ENCODE measurements around the gene GPX2.
A peak's percentile ranks its signal among the peaks of the same experiment; 100 is the strongest.

Gene GPX2

GRCh38 chr14:64939817-64940190, 2.7 kb downstream of the GPX2 start:
- DNase-seq (ENCODE audit: low read depth in 2 of 2): no peak

DNA sequence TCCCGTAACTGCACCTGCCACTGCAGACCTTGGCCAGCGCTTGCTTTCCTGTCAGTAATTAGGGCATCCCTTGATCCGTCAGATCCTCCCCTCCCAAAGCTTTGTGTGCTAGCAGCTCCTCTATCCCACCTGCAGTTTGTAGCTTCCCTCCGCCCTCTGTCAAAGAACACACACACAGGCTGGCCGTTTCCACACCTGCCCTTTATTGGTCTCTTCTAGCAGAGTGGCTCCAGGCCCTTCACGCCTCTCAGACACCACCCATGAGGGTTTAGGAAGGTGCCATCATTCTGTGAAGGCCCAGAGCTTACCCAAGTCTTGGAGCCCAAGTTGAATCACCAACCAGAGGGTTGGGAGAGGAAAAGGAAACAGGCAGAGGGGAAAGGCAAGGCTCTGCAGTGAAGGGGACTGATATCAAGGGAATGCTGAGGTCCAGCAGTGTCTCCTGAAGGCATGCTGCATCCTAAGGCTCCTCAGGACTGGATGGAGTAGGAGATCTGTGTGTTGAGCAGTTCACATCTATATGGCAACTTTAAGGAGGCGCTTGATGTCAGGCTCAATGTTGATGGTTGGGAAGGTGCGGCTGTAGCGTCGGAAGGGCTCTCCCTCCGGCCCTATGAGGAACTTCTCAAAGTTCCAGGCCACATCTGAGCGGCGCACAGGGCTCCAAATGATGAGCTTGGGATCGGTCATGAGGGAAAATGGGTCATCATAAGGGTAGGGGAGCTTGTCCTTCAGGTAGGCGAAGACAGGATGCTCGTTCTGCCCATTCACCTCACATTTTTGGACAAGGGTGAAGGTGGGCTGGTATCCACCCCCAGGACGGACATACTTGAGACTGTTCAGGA, 3.4 kb downstream of the GPX2 start:
- no peak for DNase-seq (ENCODE audit: low read depth in 2 of 2)

- DNase-seq (ENCODE audit: low read depth in 2 of 2): no peak
Measured at GRCh38 chr14:64937821-64938193, 4.7 kb downstream of the GPX2 start.

DNA sequence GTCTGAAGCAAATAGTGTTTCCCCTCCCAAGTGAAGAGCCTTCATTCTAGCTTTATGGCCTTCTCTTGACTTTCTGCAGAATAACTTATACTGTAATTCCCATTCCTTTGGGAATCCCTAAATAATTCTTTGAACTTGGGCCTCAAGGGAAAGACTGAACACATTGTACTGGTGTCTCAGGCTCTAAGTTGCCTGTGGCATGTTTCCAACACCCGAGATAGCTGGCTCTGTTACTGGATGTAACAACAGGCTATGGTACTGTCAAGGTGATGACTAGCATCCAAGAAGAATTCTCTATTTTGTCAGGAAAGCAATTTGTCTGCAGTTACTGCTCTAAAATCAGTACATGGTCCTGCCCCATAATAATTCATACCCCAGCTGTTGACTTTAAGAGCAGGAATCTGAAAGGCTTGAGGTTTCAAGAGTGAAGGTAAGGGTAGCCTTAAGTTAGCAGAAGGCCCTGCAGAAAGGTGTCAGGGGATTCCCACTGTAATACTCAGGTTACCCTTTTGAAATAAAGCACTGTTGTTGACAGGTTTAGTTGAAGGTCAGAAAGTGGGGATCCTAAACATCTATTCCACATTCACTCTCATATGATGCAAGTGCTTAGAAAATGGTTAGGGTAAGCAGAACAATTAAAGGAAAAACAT, 5.2 kb downstream of the GPX2 start:
- DNase-seq (ENCODE audit: low read depth in 2 of 2): no peak

- DNase-seq (ENCODE audit: low read depth in 2 of 2): no peak
Measured at GRCh38 chr14:64935508-64935907, 7.0 kb downstream of the GPX2 start.

- no peak for DNase-seq (ENCODE audit: low read depth in 2 of 2)
Measured at GRCh38 chr14:64934338-64934929, 8.1 kb downstream of the GPX2 start.

DNA sequence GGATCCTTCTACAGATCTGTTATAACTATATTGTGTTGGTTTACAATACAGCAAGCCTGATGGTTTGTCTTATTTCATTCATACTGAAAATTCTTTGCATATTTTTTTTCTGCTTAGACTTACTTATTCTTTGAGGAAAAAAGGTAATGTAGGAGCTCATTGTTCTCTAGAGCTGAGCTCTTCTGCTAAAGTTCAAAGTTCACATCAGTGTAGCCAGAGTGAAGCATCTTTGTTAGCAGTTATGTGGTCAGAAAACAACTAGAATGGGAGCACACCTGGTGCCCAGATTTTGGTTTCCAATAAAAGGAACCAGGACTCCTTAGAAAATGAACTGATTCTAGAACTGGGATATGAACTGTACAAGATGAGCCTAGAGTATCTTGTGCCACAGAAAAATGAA, 10.3 kb downstream of the GPX2 start:
- no peak for DNase-seq (ENCODE audit: low read depth in 2 of 2)

DNA sequence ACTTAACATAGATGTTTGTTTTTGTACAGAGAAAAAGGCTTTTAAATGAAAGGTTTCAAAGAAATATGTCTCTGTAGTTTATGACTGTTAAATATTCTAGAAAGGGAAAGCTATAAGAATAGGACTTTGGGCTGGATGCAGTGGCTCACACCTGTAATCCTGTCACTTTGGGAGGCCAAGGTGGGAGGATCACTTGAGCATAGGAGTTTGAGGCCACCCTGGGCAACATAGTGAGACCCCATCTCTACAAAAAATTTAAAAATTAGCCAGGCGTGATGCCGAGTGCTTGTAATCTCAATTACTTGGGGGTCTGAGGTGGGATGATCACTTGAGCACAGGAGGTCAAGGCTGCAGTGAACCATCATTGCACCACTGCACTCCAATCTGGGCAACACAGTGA, 11.4 kb downstream of the GPX2 start:
- DNase-seq (ENCODE audit: low read depth in 2 of 2): no peak

DNA sequence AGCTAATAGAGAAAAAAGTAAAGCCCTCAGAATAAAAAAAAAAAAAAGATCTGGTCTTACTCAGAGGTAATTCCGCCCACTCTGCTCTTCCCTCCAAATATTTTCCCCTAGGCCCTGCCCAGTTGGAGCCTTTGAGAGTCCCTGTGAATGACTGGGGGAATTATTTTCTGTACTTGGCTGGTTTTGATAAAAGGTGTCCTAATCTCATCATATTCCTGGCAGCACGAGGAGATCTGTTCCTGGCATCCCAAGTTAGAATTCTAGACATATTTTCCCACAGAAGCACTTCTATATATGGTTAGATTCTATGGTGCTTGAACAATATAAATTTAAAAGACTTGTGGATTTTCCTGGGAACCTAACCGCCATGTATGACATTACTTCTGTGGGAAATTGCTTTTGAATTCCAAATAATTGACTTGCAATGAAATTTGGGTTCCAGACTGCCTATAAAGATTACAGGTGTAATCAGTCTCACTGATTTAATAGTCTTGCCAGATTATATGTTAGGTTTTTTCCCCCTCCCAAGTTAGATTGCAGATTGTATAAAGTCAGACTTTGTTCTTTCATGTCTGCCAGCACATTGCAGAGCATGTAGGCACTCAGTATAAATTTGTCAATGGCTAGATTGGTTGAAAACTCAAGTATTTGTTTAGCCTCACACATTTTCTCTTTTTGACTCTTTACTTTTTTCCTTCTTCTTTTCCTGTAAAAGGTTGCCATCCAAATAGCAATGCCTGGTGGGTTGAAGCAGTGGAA, 12.3 kb downstream of the GPX2 start:
- no peak for DNase-seq (ENCODE audit: low read depth in 2 of 2)

DNA sequence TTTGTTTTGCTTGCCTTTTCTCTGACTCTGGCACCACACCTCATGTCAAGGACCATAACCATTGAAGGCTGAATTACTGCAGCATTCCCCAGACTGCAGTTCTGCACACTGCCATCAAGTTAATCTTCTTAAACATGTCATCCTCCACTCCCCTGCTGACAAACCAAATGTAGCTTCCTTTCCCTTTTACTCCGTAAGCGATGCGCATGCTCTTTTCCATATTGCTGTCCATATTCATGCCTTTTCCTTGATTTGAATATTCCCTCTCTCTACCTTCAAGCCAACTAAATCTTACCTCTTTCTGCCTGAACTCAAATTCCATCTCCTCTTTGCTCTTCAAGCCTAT, 13.6 kb downstream of the GPX2 start:
- no peak for DNase-seq (ENCODE audit: low read depth in 2 of 2)

DNA sequence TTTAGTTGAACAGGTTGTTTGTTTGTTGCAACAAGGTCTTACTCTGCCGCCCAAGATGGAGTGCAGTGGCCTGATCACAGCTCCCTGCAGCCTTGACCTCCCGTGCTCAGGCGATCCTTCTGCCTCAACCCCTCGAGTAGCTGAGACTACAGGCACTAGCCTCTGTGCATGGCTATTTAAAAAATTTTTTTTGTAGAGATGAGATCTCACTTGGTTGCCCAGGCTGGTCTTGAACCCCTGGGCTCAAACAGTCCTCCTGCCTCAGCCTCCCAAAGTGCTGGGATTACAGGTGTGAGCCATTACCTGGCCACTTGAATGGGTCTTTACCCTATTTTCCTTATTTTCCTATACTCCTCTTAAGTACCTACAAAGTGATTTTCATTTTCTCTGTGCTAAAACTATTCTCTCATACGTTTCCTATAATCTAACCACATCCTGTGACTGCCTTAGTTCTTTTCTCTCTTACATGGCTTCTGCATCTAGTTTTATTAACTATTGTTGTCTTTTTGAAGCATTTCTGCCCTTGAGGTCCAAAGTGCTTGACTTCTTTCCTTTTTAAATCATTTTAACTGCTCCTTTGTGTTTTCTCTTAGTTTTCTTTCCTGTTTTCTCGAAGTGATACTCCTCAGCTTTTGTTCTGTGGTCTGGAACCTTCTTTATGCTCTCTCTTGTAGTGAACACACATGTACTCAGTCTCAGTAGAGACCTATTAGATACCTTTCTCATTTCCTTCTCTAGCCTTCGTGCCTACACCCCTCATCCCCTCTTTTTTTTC, 14.1 kb downstream of the GPX2 start:
- DNase-seq (ENCODE audit: low read depth in 2 of 2): no peak

DNA sequence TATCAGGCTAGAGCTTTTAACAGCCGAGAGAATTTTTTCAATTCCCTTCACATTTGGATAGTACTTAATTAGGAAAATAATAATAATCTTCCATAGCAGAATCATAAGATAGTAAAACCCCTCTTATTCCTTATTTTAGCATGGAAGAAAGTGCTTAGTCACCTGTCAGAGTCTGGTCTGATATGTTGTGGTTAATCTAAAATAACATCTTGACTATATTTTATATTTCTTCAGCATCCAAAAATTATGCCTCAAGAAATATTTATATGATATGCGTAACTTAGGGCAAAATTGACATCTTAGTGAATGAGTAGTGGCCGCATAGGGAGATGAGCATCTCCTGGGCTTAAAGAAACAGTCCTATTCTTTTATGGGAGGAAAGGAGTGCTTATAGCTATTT, 15.5 kb downstream of the GPX2 start:
- no peak for DNase-seq (ENCODE audit: low read depth in 2 of 2)

DNA sequence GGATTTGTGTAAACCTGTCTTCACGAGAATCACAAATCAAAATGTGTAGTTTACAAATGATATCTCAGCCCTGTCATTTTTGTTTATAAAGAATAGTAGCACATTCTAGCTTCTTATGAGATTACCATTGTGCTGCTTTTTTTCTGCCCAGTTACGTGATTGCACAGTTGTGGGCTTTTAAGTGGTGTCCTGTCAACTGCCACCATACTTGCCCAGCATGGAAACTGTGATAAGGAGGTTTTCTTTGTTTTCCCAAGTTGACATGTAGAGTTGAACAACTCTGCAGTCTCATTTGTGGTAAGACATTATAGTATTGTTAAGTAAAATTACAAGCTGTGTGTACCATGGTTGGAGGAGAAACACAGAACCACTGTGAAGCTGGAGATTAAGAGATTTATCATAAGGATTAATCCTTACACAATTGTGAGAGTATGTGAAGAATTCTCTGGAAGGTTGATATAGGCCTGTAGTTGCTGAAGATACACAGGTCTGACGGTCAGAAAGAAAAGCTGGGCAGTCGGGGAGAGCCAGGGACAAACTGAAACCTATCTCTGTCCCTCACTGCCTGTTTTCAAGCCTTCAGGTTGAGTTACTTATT, 16.0 kb downstream of the GPX2 start:
- no peak for DNase-seq (ENCODE audit: low read depth in 2 of 2)

DNA sequence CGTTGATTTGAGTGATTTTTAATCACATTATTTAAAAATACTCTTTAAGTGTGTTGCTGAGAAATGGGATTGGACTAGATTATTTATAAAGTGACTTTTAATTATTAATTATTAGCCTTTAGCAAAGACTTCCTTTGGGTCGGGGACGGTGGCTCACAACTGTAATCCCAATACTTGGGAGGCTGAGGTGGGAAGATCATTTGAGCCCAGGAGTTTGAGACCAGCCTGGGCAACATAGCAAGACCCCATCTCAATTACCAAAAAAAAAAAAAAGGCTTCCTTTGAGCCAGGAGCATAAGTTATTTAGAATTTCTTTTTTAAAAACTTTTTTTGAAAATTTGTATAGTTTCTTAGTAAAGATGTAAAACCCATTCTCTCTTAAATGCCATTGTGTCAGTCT, 19.5 kb downstream of the GPX2 start:
- no peak for DNase-seq (ENCODE audit: low read depth in 2 of 2)

- no peak for DNase-seq (ENCODE audit: low read depth in 2 of 2)
Measured at GRCh38 chr14:64920465-64920864, 22.1 kb downstream of the GPX2 start.

DNA sequence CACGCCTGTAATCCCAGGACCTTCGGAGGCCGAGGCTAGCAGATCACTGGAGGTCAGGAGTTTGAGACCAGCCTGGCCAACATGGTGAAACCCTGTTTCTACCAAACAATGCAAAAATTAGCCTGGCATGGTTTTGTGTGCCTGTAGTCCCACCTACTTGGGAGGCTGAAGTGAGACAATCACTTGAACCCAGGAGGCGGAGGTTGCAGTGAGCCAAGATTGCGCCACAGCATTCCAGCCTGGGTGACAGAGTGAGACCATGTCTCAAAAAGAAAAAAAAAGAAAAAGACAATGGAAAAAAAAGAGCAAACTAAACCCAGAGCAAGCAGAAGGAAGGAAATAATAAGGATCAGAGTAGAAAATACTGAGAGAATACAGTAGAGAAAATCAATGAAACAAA, 22.9 kb downstream of the GPX2 start:
- no peak for DNase-seq (ENCODE audit: low read depth in 2 of 2)

DNA sequence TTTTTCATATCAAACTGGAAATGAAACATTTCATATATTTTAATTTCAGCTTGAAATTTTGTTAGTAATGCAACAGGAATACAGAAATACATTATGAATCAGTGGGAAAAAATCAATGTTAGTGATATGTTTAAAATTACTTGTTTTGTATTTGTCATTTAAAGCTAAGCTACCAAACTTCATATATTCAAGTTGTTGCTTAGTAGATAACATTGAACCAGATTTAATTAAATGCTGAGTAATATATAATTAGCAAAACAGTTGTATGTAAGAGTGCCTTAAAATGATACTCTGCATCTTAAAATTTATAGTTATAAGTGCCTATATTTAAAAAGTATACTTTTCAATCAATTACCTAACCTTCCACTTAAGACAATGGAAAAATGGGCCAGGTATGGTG, 23.3 kb downstream of the GPX2 start:
- DNase-seq (ENCODE audit: low read depth in 2 of 2): no peak

GRCh38 chr14:64918216-64918615, 24.3 kb downstream of the GPX2 start:
- no peak for DNase-seq (ENCODE audit: low read depth in 2 of 2)

DNA sequence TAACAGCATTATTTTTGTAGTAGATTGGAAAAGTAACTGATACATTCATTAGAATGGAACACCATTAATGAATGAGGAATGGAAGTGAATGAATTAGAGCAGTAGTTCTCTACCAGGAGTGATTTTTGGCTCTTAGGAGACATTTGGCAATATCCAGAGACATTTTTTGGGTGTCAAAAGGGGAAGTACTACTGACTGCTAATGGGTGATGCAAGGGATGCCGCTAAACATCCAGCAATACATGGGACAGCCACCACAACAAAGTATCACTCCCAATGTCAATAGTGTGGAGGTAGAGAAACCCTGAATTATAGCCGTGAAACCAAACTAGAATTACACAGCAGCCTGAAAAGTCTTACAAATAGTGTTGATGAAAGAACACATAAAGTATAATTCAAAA, 26.7 kb downstream of the GPX2 start:
- no peak for DNase-seq (ENCODE audit: low read depth in 2 of 2)

- DNase-seq (ENCODE audit: low read depth in 2 of 2): no peak
Measured at GRCh38 chr14:64915029-64915424, 27.5 kb downstream of the GPX2 start.

- DNase-seq (ENCODE audit: low read depth in 2 of 2): peak; percentile 96 to 97
Measured at GRCh38 chr14:64914237-64915028, 28.1 kb downstream of the GPX2 start, which contains the start of gene CHURC1. CHURC1 (plus strand) TSS chr14:64914455; CDS start chr14:64914496, 41 bp downstream.
